ENCODE data around the gene USPL1.

DNA sequence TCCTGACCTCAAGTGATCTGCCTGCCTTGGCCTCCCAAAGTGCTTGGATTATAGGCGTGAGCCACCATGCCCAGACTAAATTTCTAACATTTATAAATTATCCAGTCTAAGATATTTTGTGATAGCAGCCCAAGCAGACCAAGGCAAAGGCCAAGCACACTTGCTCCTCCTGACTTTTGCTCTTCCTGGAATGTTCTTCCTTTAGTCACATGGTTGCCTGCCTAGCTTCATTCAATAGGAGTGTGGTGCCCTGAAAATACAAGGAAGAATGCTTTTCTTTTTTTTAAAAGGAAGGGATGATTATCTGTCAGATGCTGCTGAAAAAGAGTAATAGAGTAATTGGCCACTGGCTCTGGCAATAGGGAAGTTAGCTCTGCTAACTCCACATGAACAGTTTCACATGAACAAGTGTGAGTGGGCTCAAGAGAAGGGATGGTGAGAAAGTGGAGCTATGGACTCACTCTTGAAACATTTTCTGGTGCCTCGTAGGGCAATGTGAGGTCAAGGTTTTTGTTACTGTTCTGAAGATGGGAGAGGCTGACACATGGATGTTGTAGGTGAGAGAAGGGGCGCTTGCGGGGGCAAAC, 47.1 kb downstream of the USPL1 start:
- TF ChIP-seq, protein P1, sequence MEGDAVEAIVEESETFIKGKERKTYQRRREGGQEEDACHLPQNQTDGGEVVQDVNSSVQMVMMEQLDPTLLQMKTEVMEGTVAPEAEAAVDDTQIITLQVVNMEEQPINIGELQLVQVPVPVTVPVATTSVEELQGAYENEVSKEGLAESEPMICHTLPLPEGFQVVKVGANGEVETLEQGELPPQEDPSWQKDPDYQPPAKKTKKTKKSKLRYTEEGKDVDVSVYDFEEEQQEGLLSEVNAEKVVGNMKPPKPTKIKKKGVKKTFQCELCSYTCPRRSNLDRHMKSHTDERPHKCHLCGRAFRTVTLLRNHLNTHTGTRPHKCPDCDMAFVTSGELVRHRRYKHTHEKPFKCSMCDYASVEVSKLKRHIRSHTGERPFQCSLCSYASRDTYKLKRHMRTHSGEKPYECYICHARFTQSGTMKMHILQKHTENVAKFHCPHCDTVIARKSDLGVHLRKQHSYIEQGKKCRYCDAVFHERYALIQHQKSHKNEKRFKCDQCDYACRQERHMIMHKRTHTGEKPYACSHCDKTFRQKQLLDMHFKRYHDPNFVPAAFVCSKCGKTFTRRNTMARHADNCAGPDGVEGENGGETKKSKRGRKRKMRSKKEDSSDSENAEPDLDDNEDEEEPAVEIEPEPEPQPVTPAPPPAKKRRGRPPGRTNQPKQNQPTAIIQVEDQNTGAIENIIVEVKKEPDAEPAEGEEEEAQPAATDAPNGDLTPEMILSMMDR (IDR thresholded peaks at IDR 0.05): no peak
- TF ChIP-seq EZH2 (IDR thresholded peaks at IDR 0.05) (no peak), EZH2phosphoT487 (IDR thresholded peaks at IDR 0.05) (no peak)
